IMR-90 (cell line): ENCODE data around the gene S100A8.

Experiments used
- CEBPB ChIP-seq: IDR thresholded peaks from 2 replicates; pipeline ENCODE4 v1.6.1; 2012; ENCODE audit warnings: low read depth, low read length, improper control_type of control experiment
- MAFK ChIP-seq: IDR thresholded peaks from 2 replicates; pipeline ENCODE4 v1.6.1; 2012; ENCODE audit warnings: low read depth, low read length, improper control_type of control experiment
- MXI1 ChIP-seq: IDR thresholded peaks from 2 replicates; pipeline ENCODE4 v1.6.1; 2012; ENCODE audit warnings: low read depth, mild to moderate bottlenecking, low read length, moderate library complexity, borderline replicate concordance
- POLR2A ChIP-seq: IDR thresholded peaks from 2 replicates; pipeline ENCODE4 v1.6.1; 2012; ENCODE audit warnings: mild to moderate bottlenecking, low read depth, low read length
- RCOR1 ChIP-seq: IDR thresholded peaks from 2 replicates; pipeline ENCODE4 v1.6.1; 2012; ENCODE audit warnings: mild to moderate bottlenecking, low read length, improper control_type of control experiment; ENCODE audit not compliant: insufficient replicate concordance
- RFX5 ChIP-seq: IDR thresholded peaks from 2 replicates; pipeline ENCODE4 v1.8.0; 2012; ENCODE audit warnings: low read depth, mild to moderate bottlenecking, low read length, moderate library complexity
- SMC3 ChIP-seq: fragments of 150-350 bp; IDR thresholded peaks from 2 replicates; pipeline ENCODE4 v1.6.1; 2016; ENCODE audit warnings: low read depth, mild to moderate bottlenecking, antibody characterized with exemption, low read length, moderate library complexity
- TF ChIP-seq, protein P1 (sequence below): conservative IDR thresholded peaks from 2 replicates; pipeline ENCODE4 v1.5.1; 2012; ENCODE audit warnings: mild to moderate bottlenecking, low read depth, low read length, improper control_type of control experiment
- TF ChIP-seq, protein P2 (sequence below): fragments of 150-350 bp; IDR thresholded peaks from 2 replicates; pipeline ENCODE4 v1.6.1; 2016; ENCODE audit warnings: low read depth, mild to moderate bottlenecking, low read length, moderate library complexity, borderline replicate concordance
- TF ChIP-seq, protein P3 (sequence below): fragments of 150-350 bp; IDR thresholded peaks from 2 replicates; pipeline ENCODE4 v1.6.1; 2017; ENCODE audit warnings: mild to moderate bottlenecking, antibody characterized with exemption, low read length, low read depth

DNA sequence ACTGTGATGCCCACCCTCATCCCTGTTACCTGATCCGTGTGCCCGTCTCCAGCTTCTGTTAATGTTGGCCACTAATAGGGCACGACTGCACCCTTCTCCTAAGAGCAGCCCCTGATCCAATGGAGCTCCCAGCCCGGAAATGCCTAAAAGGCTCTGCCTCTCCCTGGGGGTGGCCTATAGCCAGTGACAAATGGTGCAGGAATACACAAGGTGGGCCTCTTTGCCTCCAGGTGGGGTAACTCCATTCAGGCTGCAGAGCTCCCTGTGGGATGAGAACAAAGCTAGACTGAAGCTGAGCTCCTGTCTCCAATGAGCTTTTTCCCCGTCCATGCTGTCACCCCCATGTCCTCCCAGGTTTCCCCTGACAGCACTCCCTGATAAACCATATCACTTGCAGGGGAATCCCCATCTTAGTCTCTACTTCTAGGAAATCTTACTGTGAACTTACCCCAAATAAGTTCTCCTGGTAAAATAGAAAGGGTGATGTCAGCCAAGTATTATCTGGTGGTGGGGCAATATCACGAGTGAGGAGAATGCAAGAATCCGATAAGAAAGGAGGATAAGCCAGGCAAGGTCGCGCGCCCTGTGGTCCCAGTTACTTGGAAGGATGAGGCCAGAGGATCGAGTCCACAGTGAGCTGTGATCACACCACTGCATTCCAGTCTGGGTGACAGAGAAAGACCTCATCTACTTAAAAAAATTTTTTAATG lies 44.0 kb upstream of the S100A8 start:
- TF ChIP-seq, protein P1, sequence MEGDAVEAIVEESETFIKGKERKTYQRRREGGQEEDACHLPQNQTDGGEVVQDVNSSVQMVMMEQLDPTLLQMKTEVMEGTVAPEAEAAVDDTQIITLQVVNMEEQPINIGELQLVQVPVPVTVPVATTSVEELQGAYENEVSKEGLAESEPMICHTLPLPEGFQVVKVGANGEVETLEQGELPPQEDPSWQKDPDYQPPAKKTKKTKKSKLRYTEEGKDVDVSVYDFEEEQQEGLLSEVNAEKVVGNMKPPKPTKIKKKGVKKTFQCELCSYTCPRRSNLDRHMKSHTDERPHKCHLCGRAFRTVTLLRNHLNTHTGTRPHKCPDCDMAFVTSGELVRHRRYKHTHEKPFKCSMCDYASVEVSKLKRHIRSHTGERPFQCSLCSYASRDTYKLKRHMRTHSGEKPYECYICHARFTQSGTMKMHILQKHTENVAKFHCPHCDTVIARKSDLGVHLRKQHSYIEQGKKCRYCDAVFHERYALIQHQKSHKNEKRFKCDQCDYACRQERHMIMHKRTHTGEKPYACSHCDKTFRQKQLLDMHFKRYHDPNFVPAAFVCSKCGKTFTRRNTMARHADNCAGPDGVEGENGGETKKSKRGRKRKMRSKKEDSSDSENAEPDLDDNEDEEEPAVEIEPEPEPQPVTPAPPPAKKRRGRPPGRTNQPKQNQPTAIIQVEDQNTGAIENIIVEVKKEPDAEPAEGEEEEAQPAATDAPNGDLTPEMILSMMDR = no peak
- TF ChIP-seq RFX5 (no peak), POLR2A (no peak), MAFK (no peak), SMC3 (no peak), RCOR1 (no peak), MXI1 (no peak), CEBPB (no peak)
- TF ChIP-seq, protein P2, sequence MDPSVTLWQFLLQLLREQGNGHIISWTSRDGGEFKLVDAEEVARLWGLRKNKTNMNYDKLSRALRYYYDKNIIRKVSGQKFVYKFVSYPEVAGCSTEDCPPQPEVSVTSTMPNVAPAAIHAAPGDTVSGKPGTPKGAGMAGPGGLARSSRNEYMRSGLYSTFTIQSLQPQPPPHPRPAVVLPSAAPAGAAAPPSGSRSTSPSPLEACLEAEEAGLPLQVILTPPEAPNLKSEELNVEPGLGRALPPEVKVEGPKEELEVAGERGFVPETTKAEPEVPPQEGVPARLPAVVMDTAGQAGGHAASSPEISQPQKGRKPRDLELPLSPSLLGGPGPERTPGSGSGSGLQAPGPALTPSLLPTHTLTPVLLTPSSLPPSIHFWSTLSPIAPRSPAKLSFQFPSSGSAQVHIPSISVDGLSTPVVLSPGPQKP = no peak
- TF ChIP-seq, protein P3, sequence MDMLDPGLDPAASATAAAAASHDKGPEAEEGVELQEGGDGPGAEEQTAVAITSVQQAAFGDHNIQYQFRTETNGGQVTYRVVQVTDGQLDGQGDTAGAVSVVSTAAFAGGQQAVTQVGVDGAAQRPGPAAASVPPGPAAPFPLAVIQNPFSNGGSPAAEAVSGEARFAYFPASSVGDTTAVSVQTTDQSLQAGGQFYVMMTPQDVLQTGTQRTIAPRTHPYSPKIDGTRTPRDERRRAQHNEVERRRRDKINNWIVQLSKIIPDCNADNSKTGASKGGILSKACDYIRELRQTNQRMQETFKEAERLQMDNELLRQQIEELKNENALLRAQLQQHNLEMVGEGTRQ = no peak
